Ishikawa (cell line): ENCODE measurements around the gene ST3GAL6.

Experiments
- CEBPB ChIP-seq: IDR thresholded peaks from 2 replicates; pipeline ENCODE4 v1.6.1; 2012
- EGR1 ChIP-seq: IDR thresholded peaks from 2 replicates; pipeline ENCODE4 v1.6.1; 2012
- EP300 ChIP-seq: IDR thresholded peaks from 2 replicates; pipeline ENCODE4 v1.6.1; 2012; ENCODE audit warnings: borderline replicate concordance
- FOXM1 ChIP-seq: IDR thresholded peaks from 2 replicates; pipeline ENCODE4 v1.6.1; 2012; ENCODE audit warnings: low read depth, borderline replicate concordance
- RAD21 ChIP-seq: IDR thresholded peaks from 2 replicates; pipeline ENCODE4 v1.6.1; 2012; ENCODE audit warnings: low read depth
- TAF1 ChIP-seq: IDR thresholded peaks from 2 replicates; pipeline ENCODE4 v1.6.1; 2012; ENCODE audit warnings: low read depth, mild to moderate bottlenecking
- YY1 ChIP-seq: IDR thresholded peaks from 2 replicates; pipeline ENCODE4 v1.6.1; 2012; ENCODE audit warnings: low read depth
- ZBTB7A ChIP-seq: IDR thresholded peaks from 2 replicates; pipeline ENCODE4 v1.6.1; 2012; ENCODE audit warnings: low read depth
- TF ChIP-seq, protein P1 (sequence below): IDR thresholded peaks from 2 replicates; pipeline ENCODE4 v1.6.1; 2012; ENCODE audit warnings: low read depth, mild to moderate bottlenecking
- TF ChIP-seq, protein P2 (sequence below): IDR thresholded peaks from 2 replicates; pipeline ENCODE4 v1.6.1; 2012
- TF ChIP-seq, protein P3 (sequence below): IDR thresholded peaks from 2 replicates; pipeline ENCODE4 v1.6.1; 2012

DNA sequence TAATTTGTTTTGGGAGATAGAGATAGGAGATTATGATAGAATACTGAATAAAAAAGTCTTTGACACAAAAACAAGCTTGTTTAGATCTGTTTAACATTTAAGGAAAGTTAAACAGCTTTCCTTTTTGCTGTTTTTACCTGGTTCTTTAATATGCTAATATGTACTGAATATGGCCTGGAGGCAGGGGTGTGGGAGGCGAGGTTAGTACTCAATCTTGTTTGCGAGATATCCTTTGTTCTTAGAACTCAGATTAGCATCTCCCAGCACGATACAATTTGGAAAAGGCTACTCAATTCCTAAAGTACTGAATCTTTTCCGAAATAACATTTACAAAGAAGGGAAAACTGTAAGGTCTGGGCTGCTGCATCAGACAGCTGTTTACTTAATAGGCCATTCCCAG, 40.8 kb upstream of the ST3GAL6 start:
- TF ChIP-seq EP300 (no peak), YY1 (no peak), EGR1 (no peak), TAF1 (no peak), ZBTB7A (no peak), CEBPB (no peak), RAD21 (no peak), FOXM1 (no peak)
- TF ChIP-seq, protein P1, sequence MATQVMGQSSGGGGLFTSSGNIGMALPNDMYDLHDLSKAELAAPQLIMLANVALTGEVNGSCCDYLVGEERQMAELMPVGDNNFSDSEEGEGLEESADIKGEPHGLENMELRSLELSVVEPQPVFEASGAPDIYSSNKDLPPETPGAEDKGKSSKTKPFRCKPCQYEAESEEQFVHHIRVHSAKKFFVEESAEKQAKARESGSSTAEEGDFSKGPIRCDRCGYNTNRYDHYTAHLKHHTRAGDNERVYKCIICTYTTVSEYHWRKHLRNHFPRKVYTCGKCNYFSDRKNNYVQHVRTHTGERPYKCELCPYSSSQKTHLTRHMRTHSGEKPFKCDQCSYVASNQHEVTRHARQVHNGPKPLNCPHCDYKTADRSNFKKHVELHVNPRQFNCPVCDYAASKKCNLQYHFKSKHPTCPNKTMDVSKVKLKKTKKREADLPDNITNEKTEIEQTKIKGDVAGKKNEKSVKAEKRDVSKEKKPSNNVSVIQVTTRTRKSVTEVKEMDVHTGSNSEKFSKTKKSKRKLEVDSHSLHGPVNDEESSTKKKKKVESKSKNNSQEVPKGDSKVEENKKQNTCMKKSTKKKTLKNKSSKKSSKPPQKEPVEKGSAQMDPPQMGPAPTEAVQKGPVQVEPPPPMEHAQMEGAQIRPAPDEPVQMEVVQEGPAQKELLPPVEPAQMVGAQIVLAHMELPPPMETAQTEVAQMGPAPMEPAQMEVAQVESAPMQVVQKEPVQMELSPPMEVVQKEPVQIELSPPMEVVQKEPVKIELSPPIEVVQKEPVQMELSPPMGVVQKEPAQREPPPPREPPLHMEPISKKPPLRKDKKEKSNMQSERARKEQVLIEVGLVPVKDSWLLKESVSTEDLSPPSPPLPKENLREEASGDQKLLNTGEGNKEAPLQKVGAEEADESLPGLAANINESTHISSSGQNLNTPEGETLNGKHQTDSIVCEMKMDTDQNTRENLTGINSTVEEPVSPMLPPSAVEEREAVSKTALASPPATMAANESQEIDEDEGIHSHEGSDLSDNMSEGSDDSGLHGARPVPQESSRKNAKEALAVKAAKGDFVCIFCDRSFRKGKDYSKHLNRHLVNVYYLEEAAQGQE, result no peak
- TF ChIP-seq, protein P2, sequence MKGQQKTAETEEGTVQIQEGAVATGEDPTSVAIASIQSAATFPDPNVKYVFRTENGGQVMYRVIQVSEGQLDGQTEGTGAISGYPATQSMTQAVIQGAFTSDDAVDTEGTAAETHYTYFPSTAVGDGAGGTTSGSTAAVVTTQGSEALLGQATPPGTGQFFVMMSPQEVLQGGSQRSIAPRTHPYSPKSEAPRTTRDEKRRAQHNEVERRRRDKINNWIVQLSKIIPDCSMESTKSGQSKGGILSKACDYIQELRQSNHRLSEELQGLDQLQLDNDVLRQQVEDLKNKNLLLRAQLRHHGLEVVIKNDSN, result no peak
- TF ChIP-seq, protein P3, sequence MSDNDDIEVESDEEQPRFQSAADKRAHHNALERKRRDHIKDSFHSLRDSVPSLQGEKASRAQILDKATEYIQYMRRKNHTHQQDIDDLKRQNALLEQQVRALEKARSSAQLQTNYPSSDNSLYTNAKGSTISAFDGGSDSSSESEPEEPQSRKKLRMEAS, result no peak
